ENCODE results near the gene MOB1B. TPM values are rescaled to one million over a fixed set of nuclear protein-coding genes. Genes with fewer than 3 reads are reported as not detected.

MOB1B gene
- total RNA-seq, 1 experiment from 2014 or later = 4.5 TPM

GRCh38 chr4:70914000-70914399 lies 11.8 kb downstream of the MOB1B start:
- no peak for DNase-seq (ENCODE audit: low read depth)

DNA sequence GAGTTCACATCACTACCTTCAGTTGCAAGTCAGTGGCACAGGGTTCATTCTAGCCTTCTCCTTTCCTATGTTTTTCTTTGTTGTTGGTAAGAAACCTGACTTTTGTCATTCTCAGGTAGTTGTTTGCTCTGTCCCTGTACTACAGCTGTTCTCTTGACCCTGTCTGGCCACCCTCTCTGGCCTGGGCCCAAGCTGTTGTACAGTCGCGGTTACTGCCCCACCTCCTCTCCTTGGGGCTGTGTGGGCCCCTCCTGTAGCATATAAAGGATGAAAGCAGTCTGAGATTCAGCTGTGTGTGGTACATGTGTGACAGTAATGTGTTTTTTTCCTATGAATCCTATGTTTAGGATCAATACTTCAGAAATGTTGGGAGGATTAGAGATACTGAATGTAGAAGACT lies 12.5 kb downstream of the MOB1B start:
- DNase-seq (ENCODE audit: low read depth) = no peak

GRCh38 chr4:70915036-70915815 lies 13.1 kb downstream of the MOB1B start:
- DNase-seq (ENCODE audit: low read depth) = no peak

- no peak for DNase-seq (ENCODE audit: low read depth)
Measured at GRCh38 chr4:70915874-70916559, 13.8 kb downstream of the MOB1B start.

GRCh38 chr4:70920592-70920991 lies 18.4 kb downstream of the MOB1B start:
- no peak for DNase-seq (ENCODE audit: low read depth)

GRCh38 chr4:70925418-70925817 lies 23.2 kb downstream of the MOB1B start:
- DNase-seq (ENCODE audit: low read depth) = no peak

GRCh38 chr4:70925899-70926635 lies 23.9 kb downstream of the MOB1B start:
- DNase-seq (ENCODE audit: low read depth) = no peak

DNA sequence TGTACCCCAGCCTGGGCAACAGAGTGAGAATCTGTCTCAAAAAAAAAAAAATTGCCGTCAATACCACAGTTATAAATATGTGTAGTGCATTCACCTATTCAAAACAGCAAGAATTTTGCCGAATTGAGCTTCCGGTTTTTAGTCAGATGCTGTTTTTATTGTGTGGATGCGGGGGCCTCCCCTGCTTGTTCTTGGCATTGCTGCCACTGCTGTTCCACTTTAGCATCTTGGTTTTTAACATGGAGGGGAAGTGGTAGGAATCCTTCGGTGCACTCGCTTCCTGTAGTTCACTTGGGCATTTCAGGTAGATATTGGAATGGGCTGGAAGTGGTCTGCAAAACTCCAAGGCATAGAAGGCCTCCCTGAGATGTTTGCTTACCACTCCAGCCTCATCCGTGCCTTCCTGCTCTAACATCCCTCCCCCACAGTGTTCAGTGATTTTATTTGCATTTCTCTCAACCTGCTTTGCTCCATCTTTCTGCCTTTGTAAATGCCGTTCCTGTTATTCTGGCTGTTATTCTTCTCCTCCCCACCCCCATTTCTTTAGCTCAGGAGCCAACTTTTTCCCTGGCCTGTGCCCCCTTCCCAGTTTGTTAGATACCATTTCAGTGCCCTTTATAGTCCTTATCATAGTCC lies 25.5 kb downstream of the MOB1B start:
- DNase-seq (ENCODE audit: low read depth) = no peak

- DNase-seq (ENCODE audit: low read depth) = no peak
Measured at GRCh38 chr4:70930530-70931256, 28.5 kb downstream of the MOB1B start.

- no peak for DNase-seq (ENCODE audit: low read depth)
Measured at GRCh38 chr4:70931347-70931746, 29.2 kb downstream of the MOB1B start.

GRCh38 chr4:70932984-70933383 lies 30.8 kb downstream of the MOB1B start:
- no peak for DNase-seq (ENCODE audit: low read depth)

DNA sequence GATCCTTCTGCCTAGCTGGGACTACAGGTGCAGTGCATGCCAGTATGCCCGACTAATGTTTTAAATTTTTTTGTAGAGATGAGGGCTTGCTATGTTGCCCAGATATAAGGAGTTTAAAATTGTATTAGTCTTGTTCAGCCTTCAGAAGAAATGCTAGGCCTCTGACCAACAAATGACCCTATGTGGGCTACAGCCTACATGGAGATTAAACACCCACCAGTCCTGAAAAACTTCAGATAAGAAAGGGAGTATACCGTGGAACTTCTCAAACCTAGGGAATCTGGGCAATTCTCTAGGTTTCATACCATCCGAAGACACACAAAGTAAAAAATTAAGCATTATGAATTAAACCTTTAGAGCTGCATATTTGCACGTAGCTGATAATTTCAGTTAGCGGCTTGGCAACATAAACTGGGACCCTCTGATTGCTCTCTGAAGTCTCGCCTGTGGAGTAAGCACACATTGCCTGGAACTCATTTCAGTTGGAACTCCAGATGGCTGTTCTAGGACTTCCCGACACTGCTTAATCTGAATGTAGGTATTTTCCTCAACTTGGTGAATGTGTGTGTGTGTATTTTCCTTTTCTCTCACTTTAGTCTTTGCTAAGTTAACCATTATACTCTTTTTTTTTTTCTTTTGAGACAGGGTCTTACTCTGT lies 33.0 kb downstream of the MOB1B start:
- DNase-seq (ENCODE audit: low read depth) = no peak

- no peak for DNase-seq (ENCODE audit: low read depth)
Measured at GRCh38 chr4:70936200-70936787, 34.1 kb downstream of the MOB1B start.

DNA sequence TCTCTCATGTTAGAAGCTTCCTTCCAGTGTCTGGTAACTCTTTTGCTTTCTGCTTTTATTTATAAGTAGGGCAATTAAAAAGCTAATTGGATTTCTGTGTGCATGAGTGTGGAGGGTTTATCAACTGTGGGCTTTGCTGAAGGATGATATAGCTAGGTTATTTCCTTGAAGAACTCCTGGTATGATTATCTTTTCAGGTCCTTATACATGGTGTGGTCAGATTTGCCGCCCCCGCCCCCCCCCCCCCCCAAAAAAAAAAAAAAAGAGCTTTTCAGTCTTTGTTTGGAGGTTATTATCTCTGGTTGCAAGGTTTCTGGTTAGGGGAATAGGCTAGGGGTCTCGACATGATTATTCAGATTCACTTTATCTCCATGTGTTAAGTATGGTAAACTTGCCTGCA lies 35.9 kb downstream of the MOB1B start:
- DNase-seq (ENCODE audit: low read depth) = no peak

DNA sequence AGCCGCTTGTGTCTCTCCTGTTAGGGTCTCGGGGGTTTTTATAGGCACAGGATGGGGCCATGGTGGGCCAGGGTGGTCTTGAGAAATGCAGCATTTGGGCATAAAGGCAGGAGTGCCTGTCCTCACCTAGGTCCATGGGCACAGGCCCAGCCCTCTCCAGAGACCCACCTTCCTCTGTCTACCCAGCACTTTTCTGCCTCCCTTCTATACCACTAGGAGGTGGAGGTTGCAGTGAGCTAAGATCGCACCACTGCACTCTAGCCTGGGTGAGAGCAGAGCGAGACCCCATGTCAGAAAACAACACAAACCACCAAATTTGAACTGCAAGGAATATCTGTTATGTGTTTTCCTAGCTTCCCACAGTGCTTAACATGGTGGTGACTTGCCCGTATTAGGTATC lies 38.0 kb downstream of the MOB1B start:
- no peak for DNase-seq (ENCODE audit: low read depth)

DNA sequence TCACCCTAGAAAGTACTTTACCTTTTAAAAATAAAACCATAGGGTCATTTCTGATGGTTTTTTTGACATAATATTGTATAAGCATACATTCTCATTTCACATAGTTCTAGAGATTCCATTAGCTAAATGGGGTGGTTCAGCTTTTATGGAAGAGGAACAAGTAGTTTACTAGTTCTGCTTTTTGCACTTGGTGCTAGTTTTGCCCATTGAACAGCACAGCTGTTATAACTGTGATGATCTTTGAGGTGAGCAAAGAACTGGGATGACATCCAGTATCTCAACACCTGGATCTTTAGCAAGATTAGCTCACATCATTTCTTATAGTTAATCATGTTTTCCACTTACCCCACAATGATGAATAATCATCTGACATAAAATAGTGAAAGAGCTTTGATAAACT lies 40.9 kb downstream of the MOB1B start:
- DNase-seq (ENCODE audit: low read depth) = no peak

GRCh38 chr4:70945046-70945445 lies 42.9 kb downstream of the MOB1B start:
- peak; percentile 19 for DNase-seq (ENCODE audit: low read depth)

DNA sequence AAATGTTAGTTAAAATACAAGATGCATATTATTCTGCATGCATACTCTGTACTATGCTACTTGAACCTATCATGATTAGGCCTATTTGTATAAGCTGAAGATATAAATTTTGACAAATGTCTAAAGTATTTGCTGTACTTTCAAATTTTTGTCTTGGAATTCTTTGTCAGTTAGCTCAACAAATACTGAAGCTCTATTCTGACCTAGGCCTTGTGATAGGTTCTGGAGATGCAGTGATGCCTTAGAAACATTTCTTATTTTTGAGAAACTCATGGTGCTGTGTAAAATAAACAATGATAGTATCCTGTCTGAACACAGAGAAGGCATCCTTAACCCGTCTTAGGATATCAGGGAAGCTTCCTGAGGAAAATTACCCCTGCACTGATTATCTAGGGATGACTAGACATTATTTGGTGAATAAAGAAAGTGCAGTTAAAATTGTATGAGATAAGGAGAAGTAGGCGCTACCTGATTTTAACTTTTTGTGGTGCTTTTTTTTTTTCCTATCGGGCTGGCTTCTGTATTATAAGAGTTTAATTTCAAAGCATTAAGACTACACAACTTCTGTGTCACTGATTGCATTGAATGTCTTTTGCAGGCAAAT lies 43.4 kb downstream of the MOB1B start:
- DNase-seq (ENCODE audit: low read depth) = no peak

- DNase-seq (ENCODE audit: low read depth) = no peak
Measured at GRCh38 chr4:70946939-70947338, 44.8 kb downstream of the MOB1B start.
